ENCODE measurements around the gene ARFGEF3. TPM values are rescaled to one million over a fixed set of nuclear protein-coding genes. Genes with fewer than 3 reads are reported as not detected.

ARFGEF3 gene
- total and polyA plus RNA-seq, 7 donors = 1.5 to 5.2 (median 3.5) TPM

DNA sequence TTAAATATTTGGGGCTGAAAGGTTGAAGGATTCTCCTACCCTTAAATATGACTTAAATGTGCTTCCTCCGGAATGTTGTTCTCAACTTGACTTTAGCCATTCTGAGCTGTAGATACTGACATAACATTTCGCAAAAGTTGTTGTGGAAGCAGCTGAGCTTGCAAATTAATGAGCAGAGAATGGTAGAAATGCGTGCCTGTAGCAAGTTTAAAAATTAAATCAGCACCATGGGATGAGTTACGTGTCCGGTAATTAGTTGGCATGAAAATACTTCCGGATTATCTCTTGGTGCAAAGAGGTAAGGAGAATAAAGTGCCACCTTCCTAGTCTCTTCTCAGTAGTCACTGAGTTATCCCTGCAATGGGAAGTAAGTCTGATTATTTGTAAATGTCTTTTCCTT lies 80.2 kb downstream of the ARFGEF3 start:
- no peaks in the 10 kb centered on the region for H3K9me3 ChIP-seq
- no peaks in the 10 kb centered on the region for H3K4me1 ChIP-seq
- no peaks in the 10 kb centered on the region for H3K27me3 ChIP-seq
- 95 to 96% methylated on average over 6 of the region's 6 CpGs for WGBS, 2 donors
- intact Hi-C loops (cut with DNase I) = no loop called here
- no peak for TF ChIP-seq POLR2AphosphoS5 (IDR thresholded peaks at IDR 0.05)
- no peak for TF ChIP-seq EP300 (IDR thresholded peaks at IDR 0.05)
- no peak overlapping the region for H3K4me3 ChIP-seq
- H3K36me3 ChIP-seq = no peaks in the 10 kb centered on the region
- no peak for DNase-seq
- no peak overlapping the region for H3K27ac ChIP-seq

DNA sequence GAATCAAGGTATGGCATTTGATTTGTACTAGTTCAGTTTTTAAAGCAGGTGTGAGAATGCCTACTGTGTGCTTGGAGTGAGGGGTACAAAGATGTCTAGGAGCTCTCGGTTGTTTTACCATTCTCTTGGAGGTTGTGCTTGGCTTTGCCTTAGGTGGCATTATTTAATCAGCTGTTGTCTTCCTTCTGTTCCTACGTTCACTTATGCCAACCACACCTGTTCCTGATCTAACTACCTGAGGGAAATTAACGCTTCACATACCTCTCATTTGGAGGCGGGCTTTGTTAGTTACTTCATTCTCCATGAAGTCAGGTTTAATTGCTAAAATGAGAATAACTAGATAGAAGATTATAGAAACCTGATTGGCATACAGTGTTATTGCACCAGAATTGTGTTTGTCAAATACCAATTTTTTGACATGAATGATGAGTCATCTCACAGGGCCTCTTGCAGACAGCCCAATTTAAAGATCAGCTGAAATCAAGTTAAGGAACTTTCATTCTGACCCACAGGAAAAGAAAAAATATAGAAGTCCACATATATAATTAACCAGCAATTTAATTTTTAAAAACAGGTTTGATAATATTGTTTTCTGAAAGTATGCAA lies 81.4 kb downstream of the ARFGEF3 start:
- TF ChIP-seq POLR2AphosphoS5 (IDR thresholded peaks at IDR 0.05) (no peak), EP300 (IDR thresholded peaks at IDR 0.05) (no peak), POLR2A (IDR thresholded peaks at IDR 0.05) (no peak)
- TF ChIP-seq, protein P1, sequence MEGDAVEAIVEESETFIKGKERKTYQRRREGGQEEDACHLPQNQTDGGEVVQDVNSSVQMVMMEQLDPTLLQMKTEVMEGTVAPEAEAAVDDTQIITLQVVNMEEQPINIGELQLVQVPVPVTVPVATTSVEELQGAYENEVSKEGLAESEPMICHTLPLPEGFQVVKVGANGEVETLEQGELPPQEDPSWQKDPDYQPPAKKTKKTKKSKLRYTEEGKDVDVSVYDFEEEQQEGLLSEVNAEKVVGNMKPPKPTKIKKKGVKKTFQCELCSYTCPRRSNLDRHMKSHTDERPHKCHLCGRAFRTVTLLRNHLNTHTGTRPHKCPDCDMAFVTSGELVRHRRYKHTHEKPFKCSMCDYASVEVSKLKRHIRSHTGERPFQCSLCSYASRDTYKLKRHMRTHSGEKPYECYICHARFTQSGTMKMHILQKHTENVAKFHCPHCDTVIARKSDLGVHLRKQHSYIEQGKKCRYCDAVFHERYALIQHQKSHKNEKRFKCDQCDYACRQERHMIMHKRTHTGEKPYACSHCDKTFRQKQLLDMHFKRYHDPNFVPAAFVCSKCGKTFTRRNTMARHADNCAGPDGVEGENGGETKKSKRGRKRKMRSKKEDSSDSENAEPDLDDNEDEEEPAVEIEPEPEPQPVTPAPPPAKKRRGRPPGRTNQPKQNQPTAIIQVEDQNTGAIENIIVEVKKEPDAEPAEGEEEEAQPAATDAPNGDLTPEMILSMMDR (IDR thresholded peaks at IDR 0.05) = no peak
- H3K27ac ChIP-seq = no peak overlapping the region
- H3K36me3 ChIP-seq = no peaks in the 10 kb centered on the region
- no peaks in the 10 kb centered on the region for H3K4me1 ChIP-seq
- no peak for DNase-seq
- intact Hi-C loops (cut with DNase I) = no loop called here
- 25 to 70% methylated on average over 4 of the region's 4 CpGs for WGBS, 2 donors
- H3K9me3 ChIP-seq = no peaks in the 10 kb centered on the region
- no peaks in the 10 kb centered on the region for H3K27me3 ChIP-seq
- H3K4me3 ChIP-seq = no peak overlapping the region

DNA sequence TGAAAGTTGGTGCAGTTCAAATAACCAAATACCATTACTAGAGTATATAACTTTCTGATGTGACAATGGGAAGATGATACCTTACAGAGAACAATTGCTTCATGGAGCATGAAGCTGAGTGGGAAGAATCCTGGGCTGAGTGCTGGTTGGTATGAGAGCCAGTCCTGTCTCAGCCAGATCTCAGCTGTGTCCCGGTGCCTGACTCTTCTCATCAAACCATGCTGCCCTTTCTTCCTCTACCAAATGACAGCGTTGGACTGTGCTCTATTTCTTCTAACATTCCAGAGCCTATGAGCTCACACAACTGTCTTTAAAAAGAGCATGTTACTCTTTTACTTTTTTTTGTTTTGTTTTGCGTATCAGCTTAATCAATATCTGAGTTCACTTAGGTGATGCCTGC lies 84.0 kb downstream of the ARFGEF3 start:
- Histone ChIP-seq H3K27me3 (no peaks in the 10 kb centered on the region), H3K4me1 (no peaks in the 10 kb centered on the region), H3K27ac (no peak overlapping the region), H3K4me3 (no peak overlapping the region), H3K36me3 (no peaks in the 10 kb centered on the region), H3K9me3 (no peaks in the 10 kb centered on the region)
- no peak for DNase-seq
- intact Hi-C loops (cut with DNase I) = no loop called here
- 87 to 94% methylated on average over 3 of the region's 3 CpGs for WGBS, 2 donors
- TF ChIP-seq POLR2A (IDR thresholded peaks at IDR 0.05) (no peak), POLR2AphosphoS5 (IDR thresholded peaks at IDR 0.05) (no peak)

DNA sequence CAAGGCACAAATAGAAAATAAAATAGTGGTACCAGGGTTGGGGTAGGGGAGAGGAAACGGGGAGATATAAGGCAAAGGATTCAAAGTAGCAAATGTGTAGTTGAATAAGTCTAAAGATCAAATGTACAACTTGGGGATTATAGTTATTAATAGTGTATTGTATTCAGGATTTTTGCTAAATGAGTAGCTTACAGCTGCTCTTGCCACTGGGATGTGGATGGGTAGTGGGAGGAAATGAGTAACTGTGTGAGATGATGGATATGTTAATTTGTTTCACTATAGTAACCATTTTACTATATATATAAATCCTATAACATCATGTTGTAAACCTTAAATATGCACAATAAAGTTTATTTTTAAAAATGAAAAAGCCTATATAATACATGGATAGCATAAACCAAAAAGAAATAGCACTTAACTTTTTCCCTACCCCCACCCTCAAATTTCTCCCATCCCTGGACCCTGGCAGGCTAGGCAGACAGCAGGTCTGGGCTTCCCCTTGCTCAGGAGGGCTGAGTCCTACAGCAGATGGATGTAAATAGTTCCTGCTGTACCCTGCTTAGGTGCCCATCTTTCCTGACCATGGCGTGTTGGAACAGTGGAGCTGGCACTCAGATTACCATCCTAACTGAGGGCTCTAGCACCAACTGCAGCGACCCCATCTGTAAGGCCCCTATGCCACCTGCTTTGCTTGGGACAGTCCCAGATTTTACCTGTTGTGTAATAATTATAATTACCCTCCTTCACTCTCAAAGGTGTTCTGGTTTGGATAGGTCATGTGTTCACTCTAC lies 85.1 kb downstream of the ARFGEF3 start:
- WGBS, 2 donors = 89 to 94% methylated on average over 3 of the region's 3 CpGs

DNA sequence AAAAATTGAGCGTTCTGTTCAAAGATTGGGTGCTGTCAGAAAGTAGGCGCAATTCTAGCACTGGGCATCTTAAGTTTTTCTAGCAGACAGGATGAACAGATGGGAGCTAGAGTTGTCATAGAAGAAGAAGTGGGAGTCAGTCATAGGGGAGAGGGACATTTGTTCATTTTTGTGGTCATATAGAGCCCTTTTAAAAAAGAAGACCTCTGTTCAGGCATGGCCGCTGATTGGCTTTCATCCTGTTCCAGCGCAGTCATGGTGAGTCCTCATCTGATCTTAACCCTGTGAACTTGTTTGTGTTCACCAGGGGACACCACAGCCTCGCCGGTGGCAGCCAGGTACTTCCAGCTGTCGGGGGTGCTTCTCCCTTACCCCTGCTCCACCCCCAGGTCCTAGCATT lies 86.3 kb downstream of the ARFGEF3 start:
- Histone ChIP-seq H3K4me1 (no peaks in the 10 kb centered on the region), H3K36me3 (no peaks in the 10 kb centered on the region), H3K4me3 (no peak overlapping the region), H3K27ac (no peak overlapping the region), H3K9me3 (no peaks in the 10 kb centered on the region), H3K27me3 (no peaks in the 10 kb centered on the region)
- no peak for DNase-seq
- intact Hi-C loops (cut with DNase I) = no loop called here
- WGBS, 2 donors = 90 to 94% methylated on average over 7 of the region's 7 CpGs
- TF ChIP-seq POLR2A (IDR thresholded peaks at IDR 0.05) = no peak
- TF ChIP-seq, protein P1 (IDR thresholded peaks at IDR 0.05) = no peak
- TF ChIP-seq EP300 (IDR thresholded peaks at IDR 0.05) = no peak
- TF ChIP-seq POLR2AphosphoS5 (IDR thresholded peaks at IDR 0.05) = no peak

More for the DNA sequence above, 85.1 kb downstream of the ARFGEF3 start:
- TF ChIP-seq POLR2A (IDR thresholded peaks at IDR 0.05) (no peak), EP300 (IDR thresholded peaks at IDR 0.05) (no peak), POLR2AphosphoS5 (IDR thresholded peaks at IDR 0.05) (no peak)
- TF ChIP-seq, protein P1 (IDR thresholded peaks at IDR 0.05) = no peak
- Histone ChIP-seq H3K4me1 (no peaks in the 10 kb centered on the region), H3K36me3 (no peaks in the 10 kb centered on the region), H3K27ac (no peak overlapping the region), H3K27me3 (no peaks in the 10 kb centered on the region), H3K9me3 (no peaks in the 10 kb centered on the region), H3K4me3 (no peak overlapping the region)
- no peak for DNase-seq
- intact Hi-C loops (cut with DNase I) = no loop called here
